ENCODE measurements around the gene BCR.
"Not testable (repeated sequence)": the region's sequence is repeated elsewhere in the genome, so short reads cannot be mapped to it uniquely, and the experiment has no call there.

Gene BCR

GRCh38 chr22:23351321-23351720 is 171.0 kb downstream of the BCR start:
- no peak for DNase-seq (ENCODE audit: insufficient read length, low spot score)
- no peak for FAIRE-seq

GRCh38 chr22:23353004-23353403 is 172.7 kb downstream of the BCR start:
- FAIRE-seq = no peak

GRCh38 chr22:23353696-23354095 is 173.4 kb downstream of the BCR start:
- FAIRE-seq (no peak), DNase-seq (ENCODE audit: insufficient read length, low spot score) (no peak)

More at GRCh38 chr22:23353004-23353403, 172.7 kb downstream of the BCR start:
- no peak for DNase-seq (ENCODE audit: insufficient read length, low spot score)

GRCh38 chr22:23356094-23356493 is 175.8 kb downstream of the BCR start:
- DNase-seq (ENCODE audit: insufficient read length, low spot score) (no peak), FAIRE-seq (no peak)

GRCh38 chr22:23357053-23357452 is 176.7 kb downstream of the BCR start:
- DNase-seq (ENCODE audit: insufficient read length, low spot score) (no peak), FAIRE-seq (no peak)

GRCh38 chr22:23359583-23360123 is 179.3 kb downstream of the BCR start:
- DNase-seq (ENCODE audit: insufficient read length, low spot score) (no peak), FAIRE-seq (no peak)

- DNase-seq (ENCODE audit: insufficient read length, low spot score) = no peak
- no peak for FAIRE-seq
Observed at GRCh38 chr22:23361676-23362075, 181.4 kb downstream of the BCR start.

- DNase-seq (ENCODE audit: insufficient read length, low spot score) = no peak
- no peak for FAIRE-seq
Observed at GRCh38 chr22:23363683-23364082, 183.4 kb downstream of the BCR start.

- DNase-seq (ENCODE audit: insufficient read length, low spot score) (no peak), FAIRE-seq (no peak)
Observed at GRCh38 chr22:23364389-23364788, 184.1 kb downstream of the BCR start.

GRCh38 chr22:23365524-23365923 is 185.2 kb downstream of the BCR start:
- no peak for DNase-seq (ENCODE audit: insufficient read length, low spot score)
- no peak for FAIRE-seq

GRCh38 chr22:23365961-23366360 is 185.7 kb downstream of the BCR start:
- DNase-seq (ENCODE audit: insufficient read length, low spot score) = no peak
- FAIRE-seq = no peak

GRCh38 chr22:23367196-23367595 is 186.9 kb downstream of the BCR start:
- FAIRE-seq = not testable (repeated sequence)

More at GRCh38 chr22:23367196-23367595, 186.9 kb downstream of the BCR start:
- DNase-seq (ENCODE audit: insufficient read length, low spot score) = not testable (repeated sequence)

Measured in GM19239 (cell line).